ENCODE data around the gene NFE2L2. TPM values are rescaled to one million over a fixed set of nuclear protein-coding genes. Genes with fewer than 3 reads are reported as not detected.

NFE2L2 gene
- total and polyA plus RNA-seq, 9 of the 15 experiments (the other 6 are each of a cell fraction or from before 2014, with no cell fraction given): 29.3 to 120 (median 59.3) TPM

DNA sequence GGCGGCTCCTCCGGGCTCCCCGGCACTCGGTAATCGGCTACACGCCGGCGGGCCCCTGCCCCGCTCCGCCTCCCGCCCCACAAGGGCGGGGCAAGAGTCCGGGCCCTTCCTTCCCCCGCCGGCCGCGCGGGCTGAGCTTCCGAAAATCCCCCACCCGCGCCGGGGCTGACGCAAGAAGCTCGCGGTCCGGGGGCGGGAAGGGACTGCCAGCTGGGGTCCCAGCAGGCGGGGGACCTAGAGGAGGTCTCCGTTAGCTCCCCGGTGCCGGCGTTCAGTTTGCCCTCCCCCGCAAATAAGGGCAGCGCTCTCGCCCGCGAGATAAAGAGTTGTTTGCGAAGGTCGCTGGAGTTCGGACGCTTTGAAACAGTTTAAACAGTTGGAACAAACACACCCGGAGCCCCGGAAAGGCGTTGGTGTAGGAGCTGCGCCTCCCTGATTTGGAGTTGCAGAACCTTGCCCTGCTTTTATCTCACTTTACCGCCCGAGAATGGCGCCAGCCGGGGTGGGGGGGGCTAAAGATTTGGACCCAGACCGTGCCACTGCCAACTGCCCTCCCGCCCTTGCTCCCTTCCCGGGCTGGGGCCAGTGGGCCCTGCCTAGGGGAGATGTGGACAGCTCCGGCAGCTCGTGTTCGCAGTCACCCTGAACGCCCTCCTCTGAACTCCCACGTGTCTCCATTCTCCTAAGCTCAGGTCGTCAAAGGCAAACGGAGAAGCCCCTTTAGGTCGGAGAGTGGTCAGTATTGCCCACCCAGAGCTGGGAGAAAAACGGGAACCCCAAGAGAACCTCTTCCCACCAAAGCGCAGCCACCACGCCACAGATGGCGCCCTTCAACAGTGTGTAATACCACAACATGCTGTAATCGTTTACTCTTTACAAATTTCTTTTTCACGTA is at the start of gene NFE2L2 (continued):
- TF ChIP-seq, protein P1, sequence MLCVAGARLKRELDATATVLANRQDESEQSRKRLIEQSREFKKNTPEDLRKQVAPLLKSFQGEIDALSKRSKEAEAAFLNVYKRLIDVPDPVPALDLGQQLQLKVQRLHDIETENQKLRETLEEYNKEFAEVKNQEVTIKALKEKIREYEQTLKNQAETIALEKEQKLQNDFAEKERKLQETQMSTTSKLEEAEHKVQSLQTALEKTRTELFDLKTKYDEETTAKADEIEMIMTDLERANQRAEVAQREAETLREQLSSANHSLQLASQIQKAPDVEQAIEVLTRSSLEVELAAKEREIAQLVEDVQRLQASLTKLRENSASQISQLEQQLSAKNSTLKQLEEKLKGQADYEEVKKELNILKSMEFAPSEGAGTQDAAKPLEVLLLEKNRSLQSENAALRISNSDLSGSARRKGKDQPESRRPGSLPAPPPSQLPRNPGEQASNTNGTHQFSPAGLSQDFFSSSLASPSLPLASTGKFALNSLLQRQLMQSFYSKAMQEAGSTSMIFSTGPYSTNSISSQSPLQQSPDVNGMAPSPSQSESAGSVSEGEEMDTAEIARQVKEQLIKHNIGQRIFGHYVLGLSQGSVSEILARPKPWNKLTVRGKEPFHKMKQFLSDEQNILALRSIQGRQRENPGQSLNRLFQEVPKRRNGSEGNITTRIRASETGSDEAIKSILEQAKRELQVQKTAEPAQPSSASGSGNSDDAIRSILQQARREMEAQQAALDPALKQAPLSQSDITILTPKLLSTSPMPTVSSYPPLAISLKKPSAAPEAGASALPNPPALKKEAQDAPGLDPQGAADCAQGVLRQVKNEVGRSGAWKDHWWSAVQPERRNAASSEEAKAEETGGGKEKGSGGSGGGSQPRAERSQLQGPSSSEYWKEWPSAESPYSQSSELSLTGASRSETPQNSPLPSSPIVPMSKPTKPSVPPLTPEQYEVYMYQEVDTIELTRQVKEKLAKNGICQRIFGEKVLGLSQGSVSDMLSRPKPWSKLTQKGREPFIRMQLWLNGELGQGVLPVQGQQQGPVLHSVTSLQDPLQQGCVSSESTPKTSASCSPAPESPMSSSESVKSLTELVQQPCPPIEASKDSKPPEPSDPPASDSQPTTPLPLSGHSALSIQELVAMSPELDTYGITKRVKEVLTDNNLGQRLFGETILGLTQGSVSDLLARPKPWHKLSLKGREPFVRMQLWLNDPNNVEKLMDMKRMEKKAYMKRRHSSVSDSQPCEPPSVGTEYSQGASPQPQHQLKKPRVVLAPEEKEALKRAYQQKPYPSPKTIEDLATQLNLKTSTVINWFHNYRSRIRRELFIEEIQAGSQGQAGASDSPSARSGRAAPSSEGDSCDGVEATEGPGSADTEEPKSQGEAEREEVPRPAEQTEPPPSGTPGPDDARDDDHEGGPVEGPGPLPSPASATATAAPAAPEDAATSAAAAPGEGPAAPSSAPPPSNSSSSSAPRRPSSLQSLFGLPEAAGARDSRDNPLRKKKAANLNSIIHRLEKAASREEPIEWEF (CRISPR knock-in tag; IDR thresholded peaks at IDR 0.05): no peak
- TF ChIP-seq DDX20 (tag; IDR thresholded peaks at IDR 0.05; ENCODE audit: low read depth) (no peak), ARID2 (IDR thresholded peaks at IDR 0.05) (peak; percentile 95), CSDE1 (IDR thresholded peaks at IDR 0.05) (no peak), RNF2 (IDR thresholded peaks at IDR 0.05) (peak; percentile 97), TGIF2 (CRISPR knock-in tag; IDR thresholded peaks at IDR 0.05) (0 out of 2 replicates have a peak, but pooled peaks have one; percentile 51), EWSR1 (IDR thresholded peaks at IDR 0.05; ENCODE audit: borderline replicate concordance, low read depth, partially characterized antibody) (no peak), ZNF232 (CRISPR knock-in tag; IDR thresholded peaks at IDR 0.05) (no peak; the same call in 1 of the 2 replicates), EP300 (IDR thresholded peaks at IDR 0.05; ENCODE audit: low read length) (peak; percentile 89), GTF2E2 (tag; IDR thresholded peaks at IDR 0.05) (peak; percentile 80)
- TF ChIP-seq, protein P2, sequence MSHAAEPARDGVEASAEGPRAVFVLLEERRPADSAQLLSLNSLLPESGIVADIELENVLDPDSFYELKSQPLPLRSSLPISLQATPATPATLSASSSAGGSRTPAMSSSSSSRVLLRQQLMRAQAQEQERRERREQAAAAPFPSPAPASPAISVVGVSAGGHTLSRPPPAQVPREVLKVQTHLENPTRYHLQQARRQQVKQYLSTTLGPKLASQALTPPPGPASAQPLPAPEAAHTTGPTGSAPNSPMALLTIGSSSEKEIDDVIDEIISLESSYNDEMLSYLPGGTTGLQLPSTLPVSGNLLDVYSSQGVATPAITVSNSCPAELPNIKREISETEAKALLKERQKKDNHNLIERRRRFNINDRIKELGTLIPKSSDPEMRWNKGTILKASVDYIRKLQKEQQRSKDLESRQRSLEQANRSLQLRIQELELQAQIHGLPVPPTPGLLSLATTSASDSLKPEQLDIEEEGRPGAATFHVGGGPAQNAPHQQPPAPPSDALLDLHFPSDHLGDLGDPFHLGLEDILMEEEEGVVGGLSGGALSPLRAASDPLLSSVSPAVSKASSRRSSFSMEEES (CRISPR knock-in tag; IDR thresholded peaks at IDR 0.05): no peak
- TF ChIP-seq, protein P3, sequence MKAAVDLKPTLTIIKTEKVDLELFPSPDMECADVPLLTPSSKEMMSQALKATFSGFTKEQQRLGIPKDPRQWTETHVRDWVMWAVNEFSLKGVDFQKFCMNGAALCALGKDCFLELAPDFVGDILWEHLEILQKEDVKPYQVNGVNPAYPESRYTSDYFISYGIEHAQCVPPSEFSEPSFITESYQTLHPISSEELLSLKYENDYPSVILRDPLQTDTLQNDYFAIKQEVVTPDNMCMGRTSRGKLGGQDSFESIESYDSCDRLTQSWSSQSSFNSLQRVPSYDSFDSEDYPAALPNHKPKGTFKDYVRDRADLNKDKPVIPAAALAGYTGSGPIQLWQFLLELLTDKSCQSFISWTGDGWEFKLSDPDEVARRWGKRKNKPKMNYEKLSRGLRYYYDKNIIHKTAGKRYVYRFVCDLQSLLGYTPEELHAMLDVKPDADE (conservative IDR thresholded peaks at IDR 0.05; ENCODE audit: control insufficient read depth, low read depth, low read length): peak; percentile 84
- TF ChIP-seq, protein P4, sequence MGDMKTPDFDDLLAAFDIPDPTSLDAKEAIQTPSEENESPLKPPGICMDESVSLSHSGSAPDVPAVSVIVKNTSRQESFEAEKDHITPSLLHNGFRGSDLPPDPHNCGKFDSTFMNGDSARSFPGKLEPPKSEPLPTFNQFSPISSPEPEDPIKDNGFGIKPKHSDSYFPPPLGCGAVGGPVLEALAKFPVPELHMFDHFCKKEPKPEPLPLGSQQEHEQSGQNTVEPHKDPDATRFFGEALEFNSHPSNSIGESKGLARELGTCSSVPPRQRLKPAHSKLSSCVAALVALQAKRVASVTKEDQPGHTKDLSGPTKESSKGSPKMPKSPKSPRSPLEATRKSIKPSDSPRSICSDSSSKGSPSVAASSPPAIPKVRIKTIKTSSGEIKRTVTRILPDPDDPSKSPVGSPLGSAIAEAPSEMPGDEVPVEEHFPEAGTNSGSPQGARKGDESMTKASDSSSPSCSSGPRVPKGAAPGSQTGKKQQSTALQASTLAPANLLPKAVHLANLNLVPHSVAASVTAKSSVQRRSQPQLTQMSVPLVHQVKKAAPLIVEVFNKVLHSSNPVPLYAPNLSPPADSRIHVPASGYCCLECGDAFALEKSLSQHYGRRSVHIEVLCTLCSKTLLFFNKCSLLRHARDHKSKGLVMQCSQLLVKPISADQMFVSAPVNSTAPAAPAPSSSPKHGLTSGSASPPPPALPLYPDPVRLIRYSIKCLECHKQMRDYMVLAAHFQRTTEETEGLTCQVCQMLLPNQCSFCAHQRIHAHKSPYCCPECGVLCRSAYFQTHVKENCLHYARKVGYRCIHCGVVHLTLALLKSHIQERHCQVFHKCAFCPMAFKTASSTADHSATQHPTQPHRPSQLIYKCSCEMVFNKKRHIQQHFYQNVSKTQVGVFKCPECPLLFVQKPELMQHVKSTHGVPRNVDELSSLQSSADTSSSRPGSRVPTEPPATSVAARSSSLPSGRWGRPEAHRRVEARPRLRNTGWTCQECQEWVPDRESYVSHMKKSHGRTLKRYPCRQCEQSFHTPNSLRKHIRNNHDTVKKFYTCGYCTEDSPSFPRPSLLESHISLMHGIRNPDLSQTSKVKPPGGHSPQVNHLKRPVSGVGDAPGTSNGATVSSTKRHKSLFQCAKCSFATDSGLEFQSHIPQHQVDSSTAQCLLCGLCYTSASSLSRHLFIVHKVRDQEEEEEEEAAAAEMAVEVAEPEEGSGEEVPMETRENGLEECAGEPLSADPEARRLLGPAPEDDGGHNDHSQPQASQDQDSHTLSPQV (IDR thresholded peaks at IDR 0.05): peak; percentile 67; the same call in 1 of the 2 replicates

All from K562 (cell line).